Stimulated activated CD8-positive, alpha-beta memory T cell treated with anti-CD3 and anti-CD28 coated beads, Interleukin-7, amount 100 ng/mL, for 4 hours (primary cell): Measurements from ENCODE around the gene NPTN.

Experiments used
- DNase-seq, 2 donors: peaks; one replicate each; pipeline ENCODE4 v3.0.0-alpha.2; 2020; ENCODE audit warnings: low read depth in 2 of 2

Gene NPTN

DNA sequence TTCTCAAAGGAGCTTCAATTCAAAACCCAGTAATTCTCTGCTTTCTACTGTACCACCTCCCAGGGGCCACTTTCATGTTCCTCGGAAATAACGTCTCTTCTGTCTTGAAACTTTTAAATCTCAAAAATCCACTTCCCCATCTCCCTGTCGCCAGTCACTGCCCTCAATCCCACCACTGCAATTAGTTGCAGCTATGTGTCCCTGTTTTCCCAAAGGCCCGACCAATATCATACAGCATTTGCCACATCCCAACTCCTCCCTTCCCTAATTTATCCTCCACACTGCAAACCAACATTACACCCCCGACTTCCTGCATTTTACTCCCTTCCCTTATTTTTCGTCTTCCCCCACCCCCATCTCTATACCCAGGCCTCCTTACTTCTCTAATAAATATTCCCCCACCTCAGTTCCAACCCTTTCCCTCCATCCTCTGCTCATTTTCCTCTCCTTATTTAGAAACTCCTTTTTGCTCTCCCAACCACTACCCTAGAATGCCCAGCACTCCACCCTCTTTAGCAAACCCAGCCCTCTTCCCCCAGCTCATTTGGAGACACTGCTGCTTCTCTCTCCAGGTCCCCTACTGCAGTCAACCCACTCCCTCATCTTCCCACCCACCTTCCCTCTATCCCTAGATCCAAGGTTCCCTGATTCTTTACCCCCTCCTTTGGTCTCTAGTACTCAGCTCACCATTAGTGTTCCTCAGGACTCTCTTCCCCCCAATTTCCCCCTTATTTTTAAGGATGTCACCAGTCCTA, 1.1 kb downstream of the NPTN start:
- DNase-seq: no peak

DNA sequence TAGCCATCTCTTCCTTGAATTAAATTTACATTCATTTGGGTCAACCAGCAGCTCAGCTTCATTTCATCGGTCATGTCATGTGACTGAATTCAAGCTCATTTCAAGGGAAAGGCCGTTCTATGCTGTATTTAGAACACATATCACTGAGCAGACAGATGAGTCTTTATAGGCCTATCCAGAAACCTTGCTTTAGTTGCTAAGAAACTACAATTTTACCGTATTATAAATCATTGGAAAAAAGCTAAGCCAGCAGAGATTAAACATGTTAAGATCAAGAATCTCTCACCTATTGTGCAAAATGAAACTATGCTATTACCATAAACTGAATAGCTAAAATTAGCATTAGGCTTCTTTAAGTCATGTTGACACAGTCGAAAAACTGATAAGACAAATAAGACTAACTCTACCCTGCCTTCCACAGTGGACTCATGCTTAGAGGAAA, 2.2 kb downstream of the NPTN start:
- DNase-seq: no peak

DNA sequence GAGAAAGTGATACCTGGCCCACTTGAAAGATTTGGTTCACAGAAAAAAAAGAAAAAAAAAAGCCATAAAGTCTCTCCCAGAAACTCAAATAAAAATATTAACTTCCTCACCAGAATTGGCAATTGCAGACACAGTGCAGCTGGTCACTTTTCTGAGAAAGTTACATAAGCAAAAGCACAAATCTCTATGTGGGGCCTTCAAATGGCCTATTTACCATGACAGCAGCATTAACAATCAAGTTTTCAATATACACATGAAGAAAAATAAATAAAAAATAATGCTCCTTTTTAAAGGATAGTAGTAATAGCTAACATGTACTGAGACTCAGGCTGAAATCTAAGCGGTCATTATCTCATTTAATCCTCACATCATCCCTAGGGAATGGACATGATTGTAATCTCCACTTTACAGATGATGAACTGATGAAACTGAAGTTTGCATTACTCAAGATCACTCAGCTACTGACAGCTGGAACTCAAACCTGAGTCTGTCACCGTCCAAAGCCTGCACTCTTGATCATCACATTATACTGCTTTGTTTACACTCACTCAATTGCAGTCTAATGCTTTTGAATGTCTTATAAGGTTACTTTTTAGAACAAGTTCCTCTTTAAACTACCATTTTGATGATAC, 3.3 kb downstream of the NPTN start:
- no peak for DNase-seq

DNA sequence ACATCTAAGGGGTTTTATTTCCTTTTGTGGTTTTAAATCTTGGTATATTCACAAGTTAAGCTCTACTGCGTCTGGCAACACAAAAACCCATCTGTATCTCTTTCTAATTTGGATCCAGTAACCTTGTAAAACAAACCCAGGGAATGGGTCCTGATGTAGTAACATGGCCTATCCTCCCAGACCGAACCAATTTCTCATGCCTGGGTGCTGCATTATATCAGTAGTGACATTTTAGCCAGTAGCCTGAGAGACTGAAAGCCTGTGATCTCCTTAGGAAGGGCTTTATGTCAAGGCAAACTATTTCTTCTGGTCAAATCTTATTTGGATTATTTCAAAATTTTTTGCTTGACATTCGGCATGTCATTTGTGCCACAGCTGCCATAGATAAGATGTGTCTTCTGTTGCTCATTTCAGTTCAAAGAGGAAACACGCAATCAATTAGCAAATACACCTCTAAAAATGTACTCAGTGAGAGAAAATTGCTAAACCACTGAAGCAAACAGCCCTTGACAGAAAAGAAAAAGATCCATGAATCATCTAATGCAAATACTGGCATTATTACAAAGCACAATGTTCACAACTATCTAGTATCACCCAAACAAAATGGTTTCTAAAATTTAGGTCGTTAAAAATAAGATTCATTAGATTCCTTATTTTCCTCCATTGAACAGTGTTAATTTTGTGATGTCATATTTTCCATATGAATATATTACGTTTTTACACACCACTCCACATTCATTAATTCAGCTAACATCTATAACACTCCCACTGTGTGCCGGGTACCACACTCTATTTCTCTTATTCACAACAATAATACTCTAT, 4.0 kb downstream of the NPTN start:
- no peak for DNase-seq

DNA sequence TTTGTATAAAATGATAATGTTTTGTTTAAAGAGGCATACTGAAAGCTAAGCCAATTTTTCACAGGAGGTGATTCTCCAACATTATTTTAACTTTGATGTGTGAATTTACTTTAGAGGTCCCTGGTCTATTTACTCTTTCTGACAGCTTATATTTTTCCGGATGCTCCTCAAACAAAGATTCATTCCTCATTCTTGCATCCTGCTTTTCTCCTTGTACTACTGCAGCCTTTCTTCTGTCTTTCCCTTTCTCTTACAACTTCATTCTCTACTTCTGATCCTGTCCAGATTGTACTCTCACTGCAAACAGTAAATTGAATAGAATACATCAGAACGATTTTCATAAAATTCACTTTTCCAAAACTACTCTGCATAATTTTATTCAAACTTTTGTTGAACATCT, 5.1 kb downstream of the NPTN start:
- no peak for DNase-seq

DNA sequence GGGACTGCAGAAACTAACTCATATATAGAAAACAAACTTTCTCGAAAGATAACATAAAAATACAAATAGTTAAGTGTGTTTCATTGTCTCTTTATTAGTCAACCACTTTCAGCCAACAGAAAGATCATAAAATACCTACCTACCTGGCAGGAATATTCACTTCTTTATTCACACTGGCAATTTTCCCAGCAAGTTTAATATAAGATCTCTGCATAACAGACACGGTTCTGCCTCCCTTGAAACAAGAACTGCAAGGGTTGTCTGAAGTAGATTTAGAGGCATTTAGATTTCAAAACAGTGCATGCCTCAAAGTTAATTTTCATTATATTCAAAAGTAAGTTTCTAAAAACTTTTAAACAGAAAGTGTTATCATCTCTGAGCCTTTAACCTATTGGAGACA, 7.1 kb downstream of the NPTN start:
- DNase-seq: no peak

DNA sequence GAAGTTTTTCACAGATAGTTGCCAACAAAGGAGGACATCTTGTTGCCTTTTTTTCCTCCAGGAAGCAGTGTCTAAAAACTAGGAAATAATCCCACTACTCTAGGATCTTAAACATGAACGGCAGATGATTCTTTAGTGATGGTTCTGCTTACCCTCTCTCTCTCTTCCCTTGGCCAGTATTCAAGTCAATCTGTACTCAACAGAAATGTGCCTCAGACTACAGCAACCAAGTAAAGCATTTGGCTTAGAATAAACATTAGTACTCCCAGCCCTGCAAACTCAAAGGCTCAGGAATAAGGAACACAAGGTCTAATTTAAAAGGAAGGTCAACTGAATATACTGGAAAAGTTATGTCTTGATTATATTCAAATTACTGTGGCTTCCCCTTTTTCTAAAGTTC, 8.7 kb downstream of the NPTN start:
- DNase-seq: no peak

DNA sequence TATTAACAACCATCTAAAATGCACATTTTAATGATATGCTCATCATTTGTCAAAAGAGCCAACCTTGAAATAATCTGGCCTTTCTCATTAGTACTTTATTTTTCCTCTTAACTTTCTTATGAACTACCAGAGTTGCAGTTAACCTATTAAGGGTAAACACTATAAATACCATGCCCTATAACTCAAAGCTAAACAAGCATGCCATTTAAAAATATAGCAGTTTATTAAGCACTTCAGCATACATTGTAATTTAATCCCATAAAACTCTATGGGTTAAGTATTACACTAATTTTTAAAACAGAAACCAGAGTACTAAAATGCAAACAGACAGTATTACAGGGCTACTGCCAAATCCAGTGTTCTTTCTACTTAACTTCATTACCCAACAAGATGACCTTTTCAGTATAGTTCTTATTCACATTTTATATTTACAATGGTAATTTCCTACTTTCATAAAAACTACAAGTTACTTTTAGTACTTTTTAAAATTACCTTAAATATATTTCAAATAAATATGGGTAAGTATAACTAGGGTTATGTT, 11.8 kb downstream of the NPTN start:
- DNase-seq: no peak

DNA sequence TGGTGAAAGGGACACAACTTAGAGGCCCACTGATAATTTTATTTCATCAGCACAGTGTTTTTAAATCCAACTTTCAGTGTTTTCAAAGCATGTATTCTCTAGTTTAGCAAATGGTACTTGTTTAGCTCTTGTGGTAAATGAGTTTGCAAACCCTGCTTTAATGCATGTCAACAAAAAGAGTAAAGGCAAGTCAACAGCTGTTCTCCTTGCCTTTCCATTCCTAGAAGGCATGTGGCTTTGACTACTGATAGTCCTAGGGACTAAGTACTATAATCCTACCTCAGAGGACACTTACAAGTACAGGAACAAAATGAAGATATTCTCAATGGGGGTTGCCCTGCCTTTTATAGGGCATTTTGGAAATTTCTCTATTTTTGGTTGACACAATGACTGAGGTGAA, 13.1 kb downstream of the NPTN start:
- DNase-seq: no peak

DNA sequence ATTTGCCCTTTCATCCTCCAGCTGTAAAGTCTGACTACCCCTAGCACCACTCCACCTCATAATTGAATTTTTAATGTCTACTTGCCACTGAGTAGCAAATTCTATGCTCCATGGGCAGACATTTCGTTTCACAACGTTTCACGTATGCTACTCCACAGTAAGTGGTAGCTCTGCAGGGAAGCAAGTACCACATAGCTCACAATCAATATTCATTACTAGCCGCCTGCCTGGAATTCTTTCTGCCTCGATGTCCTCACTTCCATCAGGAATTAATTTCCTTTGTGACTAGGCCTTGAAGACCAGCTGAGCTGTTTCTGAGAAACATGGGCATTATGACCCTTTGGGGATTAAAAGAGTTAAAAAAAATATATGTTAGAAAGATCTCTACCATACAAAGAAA, 15.3 kb downstream of the NPTN start:
- DNase-seq: no peak

DNA sequence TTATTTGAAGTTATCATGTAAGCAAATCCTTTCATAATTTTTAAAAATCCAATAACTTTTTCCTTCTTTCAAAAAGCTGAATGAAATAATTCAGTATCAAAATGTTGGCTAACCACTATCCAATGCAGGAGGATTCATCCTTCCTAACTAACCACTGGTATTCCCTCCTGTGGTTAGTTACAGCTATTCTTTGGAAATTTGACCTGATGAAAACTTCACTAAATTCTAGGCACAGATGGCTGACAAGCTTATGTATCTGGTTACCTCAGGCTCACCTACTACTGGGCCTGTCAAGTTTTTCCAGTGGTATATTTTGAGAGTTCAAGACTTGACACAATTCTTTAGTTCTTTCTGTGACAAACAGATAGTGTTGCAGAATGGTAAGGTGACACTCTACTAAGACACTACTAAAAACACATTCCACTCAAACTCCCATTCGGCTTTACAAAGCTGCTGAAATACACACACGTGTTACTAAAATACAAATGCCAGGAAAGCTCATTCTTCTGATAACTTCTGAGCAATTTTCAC, 15.8 kb downstream of the NPTN start:
- DNase-seq: no peak

DNA sequence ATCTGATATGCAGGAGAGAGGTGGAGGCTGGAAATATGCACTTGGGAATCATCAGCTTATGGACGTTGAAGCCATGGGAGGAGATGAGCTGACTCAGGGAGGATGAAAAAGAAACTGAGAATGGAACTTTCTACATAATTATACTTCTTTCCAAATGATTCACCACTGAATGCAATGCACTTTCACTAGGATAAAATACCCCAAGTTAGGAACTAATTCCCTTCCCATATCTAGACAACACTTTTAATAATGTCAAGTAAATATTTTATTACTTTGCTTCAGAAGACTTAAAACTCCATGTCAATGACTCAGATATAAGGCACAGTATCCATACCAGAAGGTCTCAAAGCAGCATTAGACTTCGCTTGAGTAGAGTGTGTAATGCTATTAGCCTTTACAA, 24.2 kb downstream of the NPTN start:
- DNase-seq: no peak

DNA sequence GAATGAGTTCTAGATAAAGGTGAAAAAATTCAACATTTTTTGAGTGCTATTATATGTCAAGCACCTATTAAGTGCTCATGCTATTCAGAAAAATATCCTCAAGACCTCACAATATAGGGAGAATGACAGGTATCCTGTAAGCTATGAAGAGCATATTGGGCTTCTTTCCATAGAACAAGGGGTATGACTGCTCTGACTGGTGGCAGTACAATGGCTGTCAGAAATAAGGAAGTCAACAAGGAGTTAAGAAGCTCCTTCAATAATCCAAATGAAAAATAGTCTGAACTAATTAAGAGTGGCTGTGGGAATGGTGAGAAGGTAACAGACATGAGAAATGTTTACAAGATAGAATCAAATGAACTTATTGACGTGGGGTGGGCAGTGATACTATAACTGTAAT, 24.7 kb downstream of the NPTN start:
- no peak for DNase-seq

DNA sequence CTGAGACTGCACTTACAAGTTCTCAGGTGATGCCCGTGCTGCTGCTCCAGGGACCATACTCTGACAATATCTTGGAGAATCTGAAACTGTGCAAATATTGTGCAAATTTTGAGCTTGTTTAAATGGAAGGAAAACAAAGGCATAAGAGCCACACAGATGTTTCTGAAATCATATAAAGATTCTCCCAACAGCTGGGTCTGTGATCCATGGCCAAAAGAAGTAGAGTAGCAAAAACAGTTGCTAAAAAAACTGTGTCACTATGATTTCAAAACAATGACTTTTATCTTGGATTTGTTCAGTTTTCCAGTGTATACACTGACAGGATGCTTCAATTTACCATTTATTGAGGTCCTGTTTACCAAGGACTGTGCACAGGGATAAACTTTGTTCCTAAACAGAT, 25.3 kb downstream of the NPTN start:
- no peak for DNase-seq

DNA sequence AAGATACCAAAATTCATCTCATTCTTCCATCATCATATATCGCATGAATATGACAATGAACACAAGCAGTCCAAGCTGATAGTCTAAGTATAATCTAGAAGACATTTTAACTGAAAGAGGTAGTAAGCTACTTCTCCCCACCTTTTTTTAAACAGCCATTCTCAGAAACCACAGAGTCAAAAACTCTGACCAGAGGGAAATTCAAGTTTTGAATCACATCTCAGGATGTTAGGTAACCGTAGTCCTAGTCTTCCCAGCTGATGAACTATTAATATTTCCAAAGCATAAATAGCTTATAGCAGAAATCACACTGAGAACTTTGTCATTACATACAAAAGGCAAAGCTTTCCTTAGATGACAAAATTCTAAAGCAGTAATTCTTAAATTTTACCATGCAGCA, 25.8 kb downstream of the NPTN start:
- DNase-seq: no peak

DNA sequence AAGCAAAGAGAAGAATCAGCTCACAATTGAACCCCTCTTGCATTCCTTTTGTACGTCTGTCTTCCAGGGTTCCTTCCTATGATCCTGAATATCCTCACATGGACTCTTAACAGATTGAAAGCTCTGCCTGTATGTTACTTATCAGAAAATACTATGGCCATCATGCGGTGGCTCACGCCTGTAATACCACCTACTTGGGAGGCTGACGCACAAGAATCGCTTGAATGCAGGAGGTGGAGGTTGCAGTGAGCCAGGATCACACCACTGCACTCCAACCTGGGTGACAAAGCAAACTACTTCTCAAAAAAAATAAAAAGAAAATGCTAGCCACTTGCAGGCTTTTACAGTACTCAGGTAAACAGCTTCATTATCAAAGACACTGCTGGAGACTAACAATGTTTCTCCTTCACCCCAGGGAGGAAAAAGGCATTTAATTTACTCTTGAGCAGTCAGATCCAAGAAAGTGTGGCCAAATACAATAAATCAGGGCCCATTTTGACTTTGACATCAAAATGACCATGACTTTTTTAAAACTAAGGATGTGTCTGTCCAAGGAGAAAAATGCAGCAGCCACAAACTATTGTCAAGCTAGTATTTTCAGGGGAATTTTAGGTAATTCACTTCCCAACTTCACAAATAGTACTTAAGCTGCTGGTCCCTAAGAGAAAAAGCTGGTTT, 27.3 kb downstream of the NPTN start:
- DNase-seq: no peak

DNA sequence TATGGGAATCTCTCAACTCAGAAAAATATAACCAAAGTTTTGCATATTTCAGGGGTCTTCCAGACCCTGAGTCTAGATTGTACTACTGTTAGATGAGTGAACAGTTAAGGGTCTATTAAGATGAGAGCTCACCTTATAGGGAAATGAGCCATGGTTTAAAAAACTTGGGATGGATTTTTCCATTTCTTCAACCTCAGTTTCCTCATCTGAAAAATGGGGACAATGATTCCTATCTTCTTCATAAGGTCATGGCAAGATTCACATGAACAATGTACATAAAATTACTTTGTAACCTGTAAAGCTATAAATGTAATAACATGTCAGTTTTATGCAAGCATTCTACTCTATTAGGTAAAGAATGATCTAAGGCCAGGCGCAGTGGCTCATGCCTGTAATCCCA, 28.7 kb downstream of the NPTN start:
- DNase-seq: no peak

DNA sequence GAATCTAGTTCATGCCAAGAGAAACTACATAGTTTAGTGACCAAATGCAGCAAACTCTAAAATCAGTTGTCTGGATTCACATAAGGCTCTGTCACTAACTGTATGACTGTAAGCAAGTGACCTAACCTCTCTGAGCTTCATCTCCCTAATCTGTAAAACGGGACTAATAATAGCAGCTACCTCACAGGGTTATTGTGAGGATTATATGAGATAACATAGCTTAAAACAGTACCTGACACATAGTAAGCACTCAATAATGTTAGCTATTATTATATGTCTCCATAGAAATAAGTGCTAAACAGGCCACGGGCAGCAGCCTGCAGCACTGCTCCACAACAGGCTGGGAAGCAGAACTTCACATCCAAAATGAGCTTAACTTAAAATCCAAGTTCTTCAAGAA, 30.2 kb downstream of the NPTN start:
- DNase-seq: no peak

DNA sequence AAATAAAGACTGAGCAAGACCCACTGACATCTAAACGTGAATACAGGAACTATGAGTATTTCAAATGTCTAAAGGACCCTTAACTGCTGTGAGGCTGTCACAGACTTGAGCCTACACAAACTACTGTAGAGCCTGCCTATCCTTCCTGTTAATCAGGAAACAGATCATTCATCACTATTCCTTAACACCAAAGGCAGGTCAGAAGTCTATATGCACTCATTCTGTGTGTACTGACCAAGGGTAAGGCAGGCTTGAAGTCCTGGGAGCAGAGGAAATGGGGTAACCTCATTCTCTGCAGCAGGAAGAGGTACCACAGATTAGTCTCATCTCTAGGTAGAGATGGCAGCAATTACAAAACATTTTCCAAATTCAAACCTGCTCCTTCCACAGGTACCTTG, 30.7 kb downstream of the NPTN start:
- no peak for DNase-seq

DNA sequence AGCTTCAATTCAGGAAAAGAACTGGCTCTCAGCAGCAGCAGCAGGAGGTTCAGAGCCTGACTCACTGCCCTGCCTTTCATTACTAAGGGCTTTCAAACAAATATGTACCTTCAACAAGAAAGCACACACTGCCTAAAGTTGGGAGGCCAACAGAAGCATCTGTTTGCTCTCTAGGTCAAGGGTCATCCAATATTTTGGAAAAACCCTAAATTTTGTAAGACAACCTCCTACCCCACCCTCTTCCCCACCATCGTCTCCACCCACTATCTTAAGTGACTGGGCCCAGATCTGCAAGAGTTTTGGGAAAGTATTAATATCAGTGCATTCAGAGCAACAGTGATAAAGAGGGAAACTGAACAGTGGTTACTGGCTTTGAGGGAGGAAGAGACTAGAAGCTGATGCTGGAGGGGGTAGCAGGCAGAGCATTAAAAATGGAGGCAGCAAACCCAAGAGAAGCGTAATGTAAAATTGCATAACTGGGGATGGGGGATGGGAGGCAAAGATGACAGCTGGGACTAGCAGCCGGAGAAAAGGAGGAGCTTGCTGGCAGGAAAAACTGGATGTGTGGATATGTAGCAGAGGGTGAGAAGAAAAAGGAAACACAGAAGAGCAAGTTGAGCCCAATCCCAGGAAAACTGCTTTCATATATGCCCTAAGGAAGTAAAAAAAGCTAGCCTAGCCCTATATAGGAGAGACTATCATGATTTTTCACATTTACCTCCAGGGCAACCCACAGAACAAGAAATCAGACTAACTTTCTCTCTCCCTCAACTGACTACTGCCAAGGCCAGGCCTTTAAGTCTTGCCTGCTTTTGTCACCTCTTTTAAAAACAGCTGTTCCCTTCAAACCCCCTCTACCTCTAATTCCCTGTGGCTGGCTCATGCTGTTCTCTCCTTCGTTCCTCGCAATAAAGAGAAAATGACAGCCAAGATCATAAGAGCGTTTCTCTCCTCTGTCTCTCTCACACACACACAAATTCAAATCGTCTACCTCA, 31.4 kb downstream of the NPTN start:
- DNase-seq: no peak
